ENCODE data around the gene MACROH2A2. TPM values are rescaled to one million over a fixed set of nuclear protein-coding genes. Genes with fewer than 3 reads are reported as not detected.

Gene MACROH2A2
- total and polyA plus RNA-seq, 2 of the 8 experiments (the other 6 are each of a cell fraction or from before 2014, with no cell fraction given): 7.9 to 9.3 TPM

- no peak for TF ChIP-seq CHD7 (IDR thresholded peaks at IDR 0.05; ENCODE audit: insufficient replicate concordance, low read length)
- TF ChIP-seq TAF7 (optimal IDR thresholded peaks at IDR 0.05; ENCODE audit: borderline replicate concordance, low read depth, low read length): no peak
Observed at GRCh38 chr10:70147259-70147625, 94.6 kb downstream of the MACROH2A2 start (continued).
